ENCODE results near the gene AHRR.
"Not testable (repeated sequence)": the region's sequence is repeated elsewhere in the genome, so short reads cannot be mapped to it uniquely, and the experiment has no call there.

AHRR gene

DNA sequence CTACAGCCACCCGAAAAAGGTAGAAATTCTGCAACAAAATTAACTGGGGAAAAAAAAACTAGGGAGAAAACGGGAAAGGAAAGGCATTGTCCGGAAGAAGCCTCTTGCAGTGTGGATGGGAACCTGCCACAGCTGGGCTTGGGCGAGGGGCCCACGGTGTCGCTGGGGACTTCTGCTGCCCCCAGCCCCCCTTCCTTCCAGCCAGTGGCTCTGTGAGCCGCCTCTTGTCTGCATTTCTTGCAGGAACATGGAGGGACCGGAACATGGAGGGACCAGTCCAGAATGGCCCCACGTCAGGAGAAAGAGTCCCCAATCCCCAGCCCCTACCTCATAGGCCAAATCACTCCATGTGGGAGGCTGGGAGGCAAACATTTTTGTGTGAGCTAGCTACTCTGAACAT is 84.5 kb downstream of the AHRR start:
- no peak overlapping the region for H3K27ac ChIP-seq
- no peak for DNase-seq (ENCODE audit: low spot score)
- no peak for TF ChIP-seq CTCF (conservative IDR thresholded peaks at IDR 0.05; ENCODE audit: low read depth)
- ChIA-PET CTCF (no interaction called here), POLR2A (ENCODE audit: low non-redundant PET) (no interaction called here)

- peak overlapping the region; percentile 70 for H3K27ac ChIP-seq
- CTCF ChIA-PET = no interaction called here
- no peak for TF ChIP-seq CTCF (conservative IDR thresholded peaks at IDR 0.05; ENCODE audit: low read depth)
- DNase-seq (ENCODE audit: low spot score) = no peak
- POLR2A ChIA-PET (ENCODE audit: low non-redundant PET) = no interaction called here
Measured at GRCh38 chr5:407051-407450, 85.5 kb downstream of the AHRR start.

DNA sequence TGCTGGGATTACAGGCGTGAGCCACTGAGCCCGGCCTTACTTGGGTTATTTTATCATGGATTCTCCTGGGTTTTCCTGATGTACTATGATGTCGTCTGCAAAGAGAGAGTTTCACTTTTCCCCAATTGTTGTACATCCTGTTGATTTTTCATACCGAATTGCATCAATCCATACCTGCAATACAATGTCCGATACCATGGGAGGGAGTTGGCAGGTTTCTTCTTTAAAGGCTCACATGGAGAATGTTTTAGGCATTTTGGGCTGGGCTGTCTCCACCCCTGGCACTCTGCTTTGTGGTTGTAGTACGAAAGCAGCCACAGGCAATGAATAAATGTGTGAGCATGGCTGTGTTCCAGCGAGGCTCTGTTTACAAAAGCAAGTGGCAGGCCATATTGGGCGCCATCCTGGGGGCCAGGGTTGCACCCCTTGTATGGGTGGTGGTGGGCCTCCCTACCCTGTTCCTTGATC is 86.3 kb downstream of the AHRR start:
- no peak for TF ChIP-seq CTCF (conservative IDR thresholded peaks at IDR 0.05; ENCODE audit: low read depth)
- CTCF ChIA-PET = no interaction called here
- POLR2A ChIA-PET (ENCODE audit: low non-redundant PET) = no interaction called here
- DNase-seq (ENCODE audit: low spot score) = no peak
- peak overlapping the region; percentile 70 for H3K27ac ChIP-seq

DNA sequence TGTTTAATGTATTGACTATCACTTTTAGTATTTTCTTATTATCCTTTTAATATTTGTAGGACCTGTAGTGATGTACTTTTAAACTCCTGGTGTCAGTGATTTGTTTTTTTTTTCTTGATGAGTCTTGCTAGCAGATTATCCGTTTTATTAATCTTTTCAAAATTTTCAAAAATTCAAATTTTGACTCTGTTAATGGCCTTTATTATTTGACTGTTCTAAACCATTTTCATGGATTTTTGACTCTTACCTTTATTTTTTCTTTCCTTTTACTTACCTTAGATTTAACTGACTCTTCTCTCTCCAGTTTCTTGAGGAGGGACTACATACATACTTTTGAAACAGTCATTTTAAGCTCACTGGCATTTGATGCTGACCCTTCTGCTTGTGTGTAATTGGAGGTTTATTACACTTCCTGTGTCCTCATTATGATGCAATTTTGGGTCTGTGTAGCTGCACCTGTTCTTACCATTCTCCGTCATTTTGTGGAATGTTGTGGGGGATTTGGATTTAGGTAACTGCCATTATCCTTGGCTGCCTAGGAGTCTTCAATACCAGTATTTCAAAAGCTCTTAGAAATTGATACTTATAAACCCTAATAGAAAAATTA is 89.5 kb downstream of the AHRR start:
- no peak for TF ChIP-seq CTCF (conservative IDR thresholded peaks at IDR 0.05; ENCODE audit: low read depth)
- ChIA-PET POLR2A (ENCODE audit: low non-redundant PET) (no interaction called here), CTCF (no interaction called here)
- DNase-seq (ENCODE audit: low spot score) = no peak
- H3K27ac ChIP-seq = no peak overlapping the region

GRCh38 chr5:411728-412127 is 90.2 kb downstream of the AHRR start:
- H3K27ac ChIP-seq = no peak overlapping the region
- ChIA-PET POLR2A (ENCODE audit: low non-redundant PET) (no interaction called here), CTCF (no interaction called here)
- DNase-seq (ENCODE audit: low spot score) = no peak
- no peak for TF ChIP-seq CTCF (conservative IDR thresholded peaks at IDR 0.05; ENCODE audit: low read depth)

- CTCF ChIA-PET = interaction anchor here (0.6 to 1.0 kb wide), 3 partner anchors 77 to 606 kb away, joined by 3 to 4 read pairs (median 4); no protein-coding TSS in a partner anchor
- peak overlapping the region; percentile 75 for H3K27ac ChIP-seq
- DNase-seq (ENCODE audit: low spot score); POLR2A ChIA-PET (ENCODE audit: low non-redundant PET): not testable (repeated sequence)
Measured at GRCh38 chr5:414991-415927, 93.7 kb downstream of the AHRR start.
